Hematopoietic multipotent progenitor cell treated with erythropoietin and hydrocortisone succinate and interleukin-3 and kit ligand, for 4 days (in vitro differentiated cells): ENCODE measurements around the gene RAP1GAP2.
"Not testable (repeated sequence)": the region's sequence is repeated elsewhere in the genome, so short reads cannot be mapped to it uniquely, and the experiment has no call there.

Source experiments
- DNase-seq: peaks from one replicate; pipeline ENCODE4 v3.0.0-alpha.2; 2015

The RAP1GAP2 gene

DNA sequence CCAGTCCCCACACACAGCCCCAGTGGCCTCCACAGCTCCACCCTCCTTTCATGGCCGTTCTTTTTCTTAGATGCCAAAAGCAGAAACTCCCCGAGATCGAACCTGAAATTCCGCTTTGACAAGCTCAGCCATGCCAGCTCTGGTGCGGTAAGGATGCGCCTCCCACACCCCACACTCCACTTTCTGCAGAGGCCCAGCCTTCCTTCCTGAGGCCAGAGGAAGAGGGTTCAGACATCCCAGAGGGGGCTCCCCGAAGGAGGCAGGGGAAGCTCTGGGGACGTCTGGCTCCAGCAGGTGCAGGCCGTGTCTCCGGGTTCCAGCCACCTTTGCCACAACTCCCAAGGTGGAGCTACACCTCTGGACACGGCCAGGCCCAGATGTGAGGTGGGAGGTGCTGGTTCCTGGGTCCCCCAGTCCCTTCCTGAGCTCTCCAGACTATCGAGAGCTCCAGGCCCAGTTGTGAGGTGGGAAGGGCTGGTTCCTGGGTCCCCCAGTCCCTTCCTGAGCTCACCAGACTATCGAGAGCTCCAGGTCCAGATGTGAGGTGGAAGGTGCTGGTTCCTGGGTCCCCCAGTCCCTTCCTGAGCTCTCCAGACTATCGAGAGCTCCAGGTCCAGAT is 234.7 kb downstream of the RAP1GAP2 start:
- not testable (repeated sequence) for DNase-seq

DNA sequence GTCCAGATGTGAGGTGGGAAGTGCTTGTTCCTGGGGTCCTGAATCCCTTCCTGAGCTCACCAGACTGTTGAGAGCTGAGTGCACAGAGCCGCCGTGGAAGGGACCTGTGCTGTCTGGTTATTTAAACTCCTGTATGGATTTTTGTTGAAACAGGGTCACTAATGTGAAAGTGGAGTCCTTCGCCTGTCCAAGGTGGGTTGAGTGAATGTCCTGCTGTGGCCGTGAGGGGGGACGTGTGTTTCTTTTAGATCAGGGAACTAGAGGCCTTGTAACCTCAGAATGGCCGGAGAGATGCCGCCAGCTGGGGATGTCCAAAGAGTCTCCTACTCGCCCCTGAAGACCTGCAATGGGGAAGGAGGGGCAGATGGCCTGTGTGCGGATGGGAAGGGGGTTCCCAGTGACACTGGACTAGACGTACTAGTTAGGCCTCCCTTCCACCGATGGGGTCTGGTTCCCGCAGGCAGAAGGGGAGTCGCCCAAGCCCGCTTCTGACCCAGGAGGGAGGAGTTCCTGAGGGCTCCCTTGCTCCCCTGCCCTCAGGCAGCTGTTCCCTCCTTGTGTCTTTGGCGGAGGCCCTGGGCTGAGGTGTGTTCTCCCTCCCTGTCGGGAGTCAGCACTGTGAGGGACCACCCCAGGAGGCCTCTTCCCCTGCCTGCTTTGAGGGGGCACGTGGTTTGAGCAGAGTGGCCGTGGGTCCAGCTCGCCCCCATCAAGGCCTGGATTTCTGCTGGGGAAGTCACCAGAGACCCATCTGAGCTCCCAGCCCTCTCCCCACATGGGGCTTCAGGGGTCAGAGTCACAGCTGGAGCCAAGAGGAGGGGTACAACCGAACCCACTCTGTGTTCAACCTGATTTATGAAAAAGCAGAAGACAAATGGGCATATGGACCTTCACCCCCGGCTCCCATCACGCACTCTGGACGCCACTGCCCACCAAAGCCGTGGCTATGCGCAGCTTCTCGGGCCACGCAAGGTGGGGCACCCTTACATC is 236.3 kb downstream of the RAP1GAP2 start:
- DNase-seq, result no peak

DNA sequence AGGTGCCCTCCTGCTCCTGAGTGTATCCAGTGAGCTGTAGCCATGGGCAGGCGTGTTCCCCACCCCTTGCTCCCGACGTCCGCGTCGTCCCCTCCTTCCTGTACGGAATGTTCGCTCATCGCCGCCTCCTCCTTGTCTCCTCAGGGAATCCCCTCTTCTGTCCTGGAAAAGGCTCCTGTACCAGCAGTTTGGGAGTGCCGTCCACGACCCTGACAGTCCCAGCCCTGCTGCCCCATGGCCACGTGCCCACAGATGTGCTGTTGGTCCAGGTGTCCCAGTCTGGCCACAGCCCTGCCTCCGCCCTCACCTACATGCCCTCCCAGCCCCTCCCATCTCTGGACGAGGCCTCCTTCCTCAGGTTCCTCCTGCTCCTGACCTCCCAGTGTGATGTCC is 237.0 kb downstream of the RAP1GAP2 start:
- no peak for DNase-seq

DNA sequence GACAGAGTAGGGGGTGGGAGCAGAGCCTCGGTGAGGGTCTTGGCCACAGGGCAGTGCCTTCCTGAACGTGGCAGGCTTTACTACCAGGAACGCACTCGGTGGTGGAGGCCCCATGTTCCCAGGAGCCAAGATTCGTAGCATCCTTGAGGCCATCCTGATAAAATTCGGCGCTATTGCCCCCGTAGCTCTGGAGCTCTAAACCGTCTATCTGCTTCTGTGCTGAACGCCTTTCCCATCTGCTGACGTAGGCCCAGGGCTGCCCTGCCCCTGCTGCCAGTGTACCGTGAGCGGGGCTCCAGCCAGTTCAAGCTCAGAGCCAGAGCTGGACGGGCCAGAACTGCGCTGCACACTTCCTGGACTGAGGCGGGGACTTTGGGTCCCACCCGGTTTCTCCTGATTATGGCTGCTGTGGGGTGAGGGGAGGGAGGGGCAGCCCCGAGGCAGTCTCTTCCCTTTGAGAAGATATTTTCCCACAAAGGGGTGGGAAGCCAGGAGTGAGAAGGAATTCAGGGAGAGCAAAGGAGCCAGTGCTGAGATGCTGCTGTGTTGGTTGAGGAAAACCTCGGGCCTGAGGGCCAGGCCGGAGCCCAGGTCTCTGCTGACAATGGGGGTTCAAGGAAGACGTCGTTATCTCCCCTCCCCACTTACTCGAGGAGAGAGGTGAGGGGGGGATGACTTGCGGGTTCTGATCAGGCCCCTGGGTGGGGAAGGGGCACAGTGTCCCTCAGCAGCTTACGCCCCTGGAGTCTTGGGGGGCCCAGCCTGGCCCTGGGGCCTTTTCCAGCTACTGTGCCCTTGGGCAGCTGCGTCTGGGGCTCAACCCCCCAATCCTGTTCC is 237.7 kb downstream of the RAP1GAP2 start:
- no peak for DNase-seq

DNA sequence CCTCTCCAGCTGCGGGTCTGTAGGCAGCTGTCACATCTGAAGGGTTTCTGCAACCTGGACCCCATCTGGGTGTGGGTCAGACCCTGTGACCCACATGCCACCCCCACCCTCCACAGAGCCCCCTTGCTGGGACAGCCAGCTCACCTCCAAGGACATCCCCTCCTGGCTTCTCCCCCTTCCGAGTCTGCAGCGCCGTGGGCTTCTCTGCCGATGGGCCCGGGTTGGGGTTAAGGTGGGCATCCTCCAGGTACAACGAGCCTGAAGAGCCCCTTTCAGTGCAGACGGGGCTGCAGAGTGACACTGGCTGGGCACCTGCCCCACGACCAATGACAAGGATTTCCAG is 238.3 kb downstream of the RAP1GAP2 start:
- no peak for DNase-seq

DNA sequence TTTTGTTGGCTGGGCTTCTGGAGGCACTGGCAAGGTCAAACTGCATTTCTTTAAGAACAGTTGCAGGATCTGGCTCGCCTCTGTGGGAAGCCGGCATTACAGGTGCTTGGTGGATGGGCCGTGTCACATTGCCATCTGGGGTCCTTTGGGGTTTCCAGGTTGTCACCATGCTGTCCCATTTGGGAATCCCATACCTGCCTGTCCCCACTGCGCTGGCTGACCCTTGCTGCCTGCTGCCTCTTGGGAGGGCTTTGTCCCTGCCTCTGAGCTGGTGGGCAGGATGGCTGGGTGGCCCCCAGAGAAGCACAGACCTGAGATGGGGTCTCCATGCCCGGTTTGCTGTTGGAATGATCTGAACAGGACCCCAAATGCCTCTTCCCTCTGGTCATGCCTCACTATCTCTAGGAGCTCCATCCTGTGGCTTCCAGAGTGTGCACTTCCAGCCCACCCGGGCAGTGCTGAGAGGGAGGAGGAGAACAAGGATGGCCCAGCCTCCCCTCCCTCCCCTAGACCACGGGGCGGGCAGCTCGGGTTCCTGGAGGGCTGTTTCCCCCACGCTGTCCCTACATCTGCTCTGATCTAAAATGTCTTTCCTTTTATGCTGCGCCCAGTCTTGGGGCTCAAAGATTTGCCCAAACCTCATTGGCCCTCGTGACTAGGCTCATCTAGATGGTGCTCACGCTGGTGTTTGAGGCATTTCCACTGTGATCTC is 239.2 kb downstream of the RAP1GAP2 start:
- DNase-seq, result no peak

DNA sequence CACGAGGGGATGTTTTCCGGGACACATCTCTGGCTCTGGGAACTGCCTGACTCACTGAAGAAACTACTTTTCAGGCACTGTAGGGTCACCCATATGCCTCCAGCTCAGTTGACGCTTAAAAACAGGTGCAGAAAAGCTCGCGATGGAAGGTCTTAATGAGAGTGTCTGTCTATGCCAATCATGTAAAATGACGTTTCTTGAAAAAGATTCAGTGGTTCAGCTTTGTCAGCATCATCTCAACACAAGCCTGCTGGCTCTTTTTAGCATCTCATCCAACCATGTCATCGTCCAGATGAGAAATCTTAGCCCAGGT is 239.7 kb downstream of the RAP1GAP2 start:
- DNase-seq, result no peak

DNA sequence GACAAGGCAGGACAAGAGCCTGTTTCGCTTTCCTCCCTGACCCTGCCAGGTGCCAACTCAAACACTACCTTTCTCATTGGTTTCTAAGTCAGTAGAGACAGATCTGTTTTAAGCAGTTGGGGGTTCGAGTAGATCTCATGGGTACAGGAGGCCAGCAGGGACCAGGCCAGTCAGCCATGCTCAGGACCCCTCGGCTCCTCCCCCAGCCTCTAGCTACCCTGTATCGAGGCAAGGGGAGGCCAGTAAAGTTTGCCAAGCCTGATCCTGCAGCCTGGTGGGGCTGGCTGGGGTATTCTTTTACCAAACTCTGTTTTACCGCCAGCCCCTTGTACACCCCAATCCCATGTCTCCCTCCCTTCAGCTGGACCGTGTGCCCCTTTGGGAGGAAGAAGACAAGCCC is 240.6 kb downstream of the RAP1GAP2 start:
- no peak for DNase-seq

DNA sequence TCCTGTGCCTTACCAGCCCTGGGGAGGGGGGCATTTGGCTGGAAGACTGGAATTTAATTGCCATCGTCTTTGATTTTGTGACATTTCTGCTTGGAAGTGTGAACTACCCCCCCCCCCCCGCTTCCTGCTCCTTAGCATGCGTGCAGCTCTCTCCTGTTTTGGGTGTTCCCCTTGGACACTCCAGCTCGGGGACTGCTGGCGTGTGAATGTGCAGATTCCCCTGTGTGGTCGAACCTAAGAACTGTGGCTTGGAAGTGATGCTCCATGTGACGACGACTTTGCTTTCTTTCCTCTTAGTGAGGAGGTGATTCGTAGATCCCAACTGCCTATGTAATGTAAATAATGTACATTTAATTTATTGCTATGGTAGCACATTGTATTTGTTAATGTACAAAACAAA is 241.0 kb downstream of the RAP1GAP2 start:
- no peak for DNase-seq

DNA sequence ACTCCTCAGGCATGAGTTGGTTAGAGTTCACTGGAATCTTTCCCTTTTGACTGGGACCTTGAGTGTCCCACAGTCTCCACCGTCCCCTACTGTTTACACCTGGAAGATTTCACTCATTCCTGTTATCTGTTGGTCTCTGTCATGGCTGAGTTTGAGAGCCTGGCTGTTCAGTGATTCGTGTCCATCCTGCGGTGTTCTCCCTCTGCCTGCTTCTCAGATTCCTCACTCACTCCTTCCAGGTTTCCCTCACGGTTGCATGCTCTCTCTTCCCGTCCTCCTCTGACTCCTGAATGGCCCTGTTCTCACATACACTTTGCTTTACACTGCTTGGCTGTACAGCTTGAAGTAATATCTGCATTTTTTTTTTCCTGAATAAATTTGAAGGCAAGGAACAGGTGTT is 242.7 kb downstream of the RAP1GAP2 start:
- DNase-seq, result no peak

DNA sequence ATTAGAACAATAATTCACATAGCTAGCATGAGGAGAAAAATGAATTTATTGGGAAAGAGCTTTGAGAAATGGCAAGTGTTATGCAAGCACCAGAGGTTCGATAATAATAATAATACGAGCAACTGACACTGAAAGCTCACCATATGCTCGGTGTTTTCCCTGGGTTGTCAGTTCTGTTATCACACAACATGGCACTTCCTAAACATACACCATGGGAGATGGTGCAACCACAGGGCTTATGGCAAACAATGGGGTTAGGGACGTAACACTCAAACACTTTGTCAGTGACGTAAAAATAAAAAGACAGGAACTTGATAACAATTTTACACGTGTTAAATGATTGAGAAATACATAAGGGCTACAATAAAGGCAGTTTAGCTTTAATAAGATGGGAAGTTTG is 243.5 kb downstream of the RAP1GAP2 start:
- DNase-seq, result peak; percentile 77

DNA sequence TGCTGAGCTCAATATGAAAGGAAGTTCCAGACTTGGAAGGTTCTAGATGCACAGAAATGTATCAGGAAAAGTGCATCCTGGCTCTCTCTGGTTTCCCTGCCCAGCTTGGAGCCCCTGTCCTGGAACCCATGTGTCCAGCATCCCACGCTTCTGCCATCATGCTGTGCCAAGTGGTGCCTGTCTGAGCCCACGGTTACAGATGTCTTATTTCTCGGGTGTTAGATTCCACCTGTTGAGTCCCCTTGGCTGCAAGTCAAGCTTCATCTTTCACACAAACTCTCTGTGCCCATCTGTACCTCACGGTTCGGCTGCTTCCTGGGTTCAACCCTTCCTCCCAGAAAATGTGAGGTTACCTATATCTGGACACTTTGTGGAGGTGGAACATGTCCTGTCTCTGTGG is 244.6 kb downstream of the RAP1GAP2 start:
- DNase-seq, result no peak

DNA sequence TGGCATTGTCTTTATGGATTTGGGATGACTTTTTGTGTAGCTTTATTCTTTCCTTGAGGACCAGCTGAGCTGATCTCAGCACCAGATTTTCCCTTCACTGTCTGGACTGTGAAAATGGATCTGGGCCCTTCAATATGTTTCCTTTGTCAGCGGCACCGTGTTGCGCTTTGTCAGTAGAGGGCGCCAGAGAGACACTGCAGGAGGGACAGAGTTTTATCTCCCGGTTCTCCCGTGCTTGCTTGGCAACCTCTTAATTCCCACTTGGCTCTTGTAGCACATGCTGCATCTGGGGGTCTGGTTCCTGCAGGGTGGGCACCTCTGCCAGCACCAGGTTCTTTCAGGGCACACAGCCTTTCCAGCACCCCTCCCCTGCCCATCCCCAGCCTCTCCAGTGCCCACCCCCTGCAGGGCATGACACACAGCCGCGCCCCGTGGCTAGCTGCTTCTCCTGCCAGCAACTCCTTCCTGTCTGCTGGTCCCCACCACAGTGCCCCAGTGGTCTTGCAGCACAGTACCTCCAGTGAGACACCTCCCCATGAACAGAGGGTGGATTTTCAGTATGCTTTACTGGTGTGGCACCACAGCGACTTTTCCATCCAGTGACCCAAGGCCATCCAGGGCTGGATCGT is 247.6 kb downstream of the RAP1GAP2 start:
- peak; percentile 69 for DNase-seq

DNA sequence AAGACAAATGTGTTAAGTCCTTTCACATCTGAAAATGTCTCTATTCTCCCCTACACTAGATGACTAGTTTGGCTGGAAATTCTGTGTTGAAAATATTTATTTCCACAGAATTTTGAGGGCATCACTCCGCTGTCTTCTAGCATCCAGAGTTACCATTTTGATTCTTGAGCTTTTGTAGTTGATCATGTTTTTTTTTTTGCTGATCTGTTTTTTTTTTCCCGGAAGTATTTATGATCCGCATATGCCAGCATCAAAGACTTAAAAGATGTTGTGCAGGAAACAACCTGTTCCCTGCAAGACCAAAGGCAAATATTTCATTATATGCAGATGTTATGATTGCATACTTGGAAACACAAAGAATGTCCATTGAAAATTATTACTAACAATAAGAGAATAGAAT is 250.5 kb downstream of the RAP1GAP2 start:
- no peak for DNase-seq

DNA sequence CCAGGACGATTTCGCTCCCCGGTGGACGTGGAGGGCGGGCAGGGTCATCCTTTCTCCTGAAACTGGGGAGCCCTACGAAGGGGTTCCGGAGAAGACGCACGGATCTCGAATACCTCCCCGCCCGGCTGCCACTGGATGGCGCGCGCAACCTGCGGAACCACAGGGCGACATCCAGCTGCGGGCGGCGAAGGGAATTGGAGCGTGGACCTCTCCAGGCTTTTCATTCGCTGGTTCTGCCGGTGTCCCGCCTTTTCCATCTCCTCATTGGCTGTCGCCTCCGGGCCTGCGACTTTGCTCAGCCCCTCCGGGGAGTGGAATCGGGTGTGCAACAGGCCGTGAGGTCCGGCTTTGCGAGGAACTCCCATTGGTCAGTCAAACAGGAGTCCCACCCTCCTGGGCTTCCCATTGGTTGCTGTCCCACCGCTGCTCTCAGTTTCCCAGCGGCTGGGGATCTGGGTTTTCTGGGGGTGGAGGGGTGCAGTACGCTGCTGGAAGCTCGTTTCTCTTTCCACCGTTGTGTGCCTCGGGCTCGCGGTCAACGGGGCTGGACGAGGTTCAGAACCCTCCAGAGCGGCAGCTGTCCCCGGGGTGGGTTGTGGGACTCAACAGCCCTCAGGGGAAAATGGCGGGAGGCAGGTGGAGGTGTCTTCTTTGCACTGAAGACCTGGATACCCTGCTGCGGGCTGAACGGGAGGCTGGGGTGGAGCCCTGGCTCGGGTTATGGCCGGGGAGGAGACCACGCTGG is 252.7 kb downstream of the RAP1GAP2 start:
- DNase-seq, result peak; percentile 99

DNA sequence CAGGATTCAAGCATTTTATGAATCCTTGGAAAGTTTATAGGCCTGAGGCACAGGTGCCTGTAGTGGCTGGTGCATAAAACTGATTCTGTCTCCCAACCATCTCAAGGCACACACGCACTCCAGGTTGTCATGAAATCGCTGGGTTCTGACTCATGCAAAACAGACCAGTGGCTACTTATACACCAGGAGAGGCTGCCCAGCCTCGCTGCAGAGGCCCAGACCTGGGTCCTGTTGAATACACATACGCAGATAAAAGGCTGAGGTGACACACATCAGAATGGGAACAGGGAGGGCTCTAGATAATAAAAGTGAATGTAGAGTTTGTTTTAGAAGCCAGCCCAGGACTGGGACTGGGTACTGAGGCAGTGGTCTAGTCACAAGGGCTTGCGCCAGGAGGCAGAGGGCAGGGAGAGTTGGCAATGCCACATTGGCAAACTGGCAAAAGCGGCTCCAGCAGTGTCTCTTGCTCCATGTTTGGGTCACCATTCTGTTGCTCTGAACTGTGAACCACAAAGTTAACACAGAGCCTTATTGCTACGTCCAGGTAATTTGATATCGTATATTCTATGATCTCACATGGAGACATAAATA is 253.6 kb downstream of the RAP1GAP2 start:
- DNase-seq, result no peak

DNA sequence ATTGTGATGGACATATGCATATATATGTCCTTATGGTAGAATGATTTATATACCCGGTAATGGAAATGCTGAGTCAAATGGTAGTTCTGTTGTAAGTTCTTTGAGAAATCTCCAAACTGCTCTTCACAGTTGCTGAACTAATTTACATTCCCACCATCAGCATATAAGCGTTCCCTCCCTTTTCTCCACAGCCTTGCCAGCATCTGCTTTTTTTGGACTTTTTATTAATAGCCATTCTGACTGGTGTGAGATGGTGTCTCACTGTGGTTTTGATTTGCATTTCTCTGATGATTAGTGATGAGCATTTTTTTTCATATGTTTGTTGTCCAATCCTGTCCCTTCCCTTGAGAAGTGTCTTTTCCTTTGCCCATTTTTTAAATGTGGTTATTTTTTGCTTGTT is 258.6 kb downstream of the RAP1GAP2 start:
- not testable (repeated sequence) for DNase-seq

DNA sequence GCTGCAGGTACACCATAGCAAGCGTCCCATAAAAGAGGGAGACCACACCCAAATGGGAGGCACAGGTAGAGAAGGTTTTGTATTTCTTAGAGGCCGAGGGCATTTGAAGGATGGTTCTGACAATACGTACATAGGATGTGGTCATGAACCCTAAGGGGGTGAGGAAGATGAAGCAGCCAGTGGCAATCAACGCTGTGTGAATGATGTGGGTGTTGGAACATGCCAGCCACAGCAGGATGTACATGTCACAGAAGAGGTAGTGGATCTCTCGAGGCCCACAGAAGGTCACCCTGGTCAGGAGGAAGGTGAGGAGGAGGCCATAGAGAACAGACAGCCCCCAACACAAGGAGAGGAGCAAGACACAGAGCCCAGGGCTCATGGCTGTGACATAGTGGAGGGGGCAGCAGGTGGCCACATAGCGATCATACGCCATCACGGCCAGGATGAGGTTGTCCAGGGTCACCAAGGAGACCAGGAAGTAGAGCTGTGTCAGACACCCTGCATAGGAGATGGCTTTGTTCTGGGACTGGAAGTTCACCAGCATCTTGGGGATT is 266.7 kb downstream of the RAP1GAP2 start:
- DNase-seq, result not testable (repeated sequence)

DNA sequence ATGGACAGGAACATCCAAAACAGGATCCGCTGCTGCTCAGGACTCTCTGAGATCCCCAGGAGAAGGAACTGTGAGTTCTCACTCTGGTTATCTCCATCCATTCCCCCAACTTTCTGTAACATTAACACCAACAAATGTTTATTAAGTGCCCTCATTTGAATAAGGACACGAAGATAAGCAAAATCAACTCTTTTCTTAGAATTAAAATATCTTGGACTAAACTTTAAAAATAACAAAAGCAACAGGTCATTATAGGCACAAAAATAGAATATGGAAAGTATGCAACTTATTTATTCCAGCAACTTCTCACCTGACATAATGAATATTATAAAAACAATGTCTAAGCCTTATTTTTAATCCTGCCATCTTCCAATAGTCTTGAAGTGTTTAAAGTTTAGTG is 267.3 kb downstream of the RAP1GAP2 start, which contains the start of gene OR1D5:
TSS of gene OR1D5 (minus strand) at position 101 of the 400 bp plus-strand sequence. CDS start at position 101, 0 bp downstream.
- DNase-seq, result not testable (repeated sequence)

DNA sequence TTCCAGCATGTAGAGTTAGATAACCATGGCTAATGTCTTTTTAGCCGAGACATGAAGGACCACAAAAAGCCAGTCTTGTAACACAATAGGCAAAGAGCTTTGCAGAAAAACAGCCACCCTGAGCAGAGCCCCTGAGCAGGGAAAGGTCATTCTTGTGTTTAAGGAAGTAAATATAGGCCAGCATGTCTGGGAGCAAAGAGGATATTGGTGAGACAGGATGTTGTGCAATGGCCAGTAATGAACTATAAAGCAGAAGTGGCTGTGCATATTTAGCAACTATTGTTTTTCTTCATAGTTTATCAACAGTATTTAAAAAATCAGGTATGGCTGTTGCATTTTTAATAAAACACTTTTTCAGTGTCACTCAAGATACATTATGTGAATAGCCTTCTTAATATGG is 269.0 kb downstream of the RAP1GAP2 start:
- DNase-seq, result peak; percentile 74

DNA sequence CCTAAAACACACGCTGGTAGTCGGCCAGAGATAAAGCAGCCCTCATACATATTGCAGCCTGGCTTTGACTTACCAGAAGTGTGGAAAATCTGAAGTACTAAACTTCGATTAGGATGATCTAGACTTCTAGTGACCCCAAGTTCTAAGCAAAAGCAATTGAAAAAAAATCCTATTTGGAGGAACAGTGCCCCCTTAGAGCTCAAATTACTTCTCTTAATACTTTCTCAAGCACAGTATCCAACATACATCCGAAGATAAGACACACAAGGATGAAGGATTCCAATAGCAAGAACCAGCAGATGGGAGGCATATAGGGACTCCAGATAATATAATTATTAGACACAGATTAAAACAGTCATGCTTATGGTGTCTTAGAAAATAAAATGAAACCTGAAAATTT is 277.6 kb downstream of the RAP1GAP2 start:
- not testable (repeated sequence) for DNase-seq
